HUDEP-2 (cell line): ENCODE data around the gene ILK.
A peak's percentile ranks its signal among the peaks of the same experiment; 100 is the strongest.

ENCODE experiments used
- DNase-seq, 76 experiments: peaks; one replicate each; lab custom pipeline; 2025; ENCODE audit not compliant: unreplicated experiment in 76 of 76; lab: John Stamatoyannopoulos, UW

The ILK gene

DNA sequence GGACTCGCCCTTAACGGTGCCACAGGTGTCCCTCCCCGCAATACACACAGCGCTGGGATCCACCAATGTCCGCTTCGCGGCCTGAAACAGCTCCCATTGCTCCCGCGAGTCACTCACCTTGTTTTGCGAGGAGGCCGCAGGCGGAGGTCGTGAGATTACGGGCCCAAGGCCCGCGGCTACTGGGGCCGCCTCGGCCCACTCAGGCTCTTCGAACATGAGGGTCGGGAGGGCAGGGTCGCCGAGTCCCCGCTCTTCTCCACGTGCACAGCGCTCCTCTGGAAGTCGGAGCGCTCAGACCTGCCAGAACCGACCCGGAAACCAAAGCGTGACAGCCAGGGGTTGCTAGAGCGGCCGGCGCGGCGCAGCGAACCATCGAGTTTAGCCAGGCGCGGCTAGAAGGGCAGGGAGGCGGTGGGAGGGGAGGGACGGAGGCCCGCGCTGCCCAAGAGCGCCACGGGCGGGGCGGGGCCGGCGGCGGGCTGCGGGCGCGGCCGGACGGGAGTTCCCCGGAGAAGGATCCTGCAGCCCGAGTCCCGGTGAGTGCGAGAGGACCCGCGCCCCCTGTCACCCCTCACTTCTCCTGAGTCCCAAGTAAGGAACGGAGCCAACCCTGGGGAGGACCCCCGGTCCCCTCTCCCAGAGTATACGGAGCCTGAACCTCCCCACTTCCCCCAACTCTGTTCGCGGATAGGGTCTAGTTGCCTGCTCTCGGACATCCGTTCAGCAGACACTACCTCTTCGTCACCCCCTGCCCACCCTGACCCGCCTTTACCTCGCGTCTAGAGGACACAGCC lies at the start of gene ILK, which contains the start of gene RRP8:
Gene ILK, plus strand, starts transcription at position 488 of the 794 bp plus-strand sequence. CDS start 498 bp downstream, outside the sequence.
Gene RRP8, minus strand, starts transcription at position 330 of the 794 bp plus-strand sequence. Its CDS starts 114 bp downstream, at position 216.
- DNase-seq = peak in 74 of 76 experiments; percentile 29 to 90 (median 77)

DNA sequence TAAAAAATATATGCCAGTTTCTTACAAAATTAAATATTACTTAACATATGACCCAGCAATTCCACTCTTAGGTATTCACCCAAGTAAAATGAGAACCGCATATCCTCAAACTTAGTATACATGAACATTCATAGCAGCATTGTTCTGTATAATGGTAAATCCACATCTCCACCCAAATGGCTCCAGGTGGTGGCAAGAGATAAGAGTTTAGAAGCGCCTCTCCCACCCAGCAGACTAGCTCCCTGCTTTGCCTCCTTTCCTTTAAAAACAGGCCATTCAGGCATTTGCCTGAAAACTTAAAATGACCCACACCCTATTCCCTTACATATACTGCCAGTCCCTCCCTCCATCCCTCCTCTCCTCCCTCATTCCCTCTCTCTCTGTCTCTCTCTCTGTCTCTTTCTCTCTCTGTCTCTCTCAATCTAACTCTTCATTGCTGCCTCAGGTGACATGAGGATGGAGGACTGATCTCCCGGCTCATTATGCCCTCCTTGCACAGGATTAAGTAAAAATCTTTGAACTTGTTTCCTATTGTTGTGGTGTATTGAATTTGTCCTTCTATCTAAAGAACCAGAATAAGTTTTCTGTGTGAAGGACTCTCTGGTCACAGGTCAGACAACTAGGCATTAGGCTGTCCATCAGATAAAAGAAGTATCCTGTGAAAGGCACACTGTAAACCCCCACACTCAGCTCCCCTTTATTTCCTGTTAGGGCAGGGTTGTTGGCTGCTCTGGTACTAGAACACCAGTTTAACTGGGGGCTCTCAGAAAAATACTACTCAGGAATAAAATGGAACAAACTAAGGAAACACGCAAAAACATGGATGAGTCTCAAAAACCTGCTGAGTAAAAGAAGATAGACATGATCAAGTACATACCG lies 48.5 kb upstream of the ILK start:
- DNase-seq = peak in 71 of 76 experiments; percentile 17 to 91 (median 64)

DNA sequence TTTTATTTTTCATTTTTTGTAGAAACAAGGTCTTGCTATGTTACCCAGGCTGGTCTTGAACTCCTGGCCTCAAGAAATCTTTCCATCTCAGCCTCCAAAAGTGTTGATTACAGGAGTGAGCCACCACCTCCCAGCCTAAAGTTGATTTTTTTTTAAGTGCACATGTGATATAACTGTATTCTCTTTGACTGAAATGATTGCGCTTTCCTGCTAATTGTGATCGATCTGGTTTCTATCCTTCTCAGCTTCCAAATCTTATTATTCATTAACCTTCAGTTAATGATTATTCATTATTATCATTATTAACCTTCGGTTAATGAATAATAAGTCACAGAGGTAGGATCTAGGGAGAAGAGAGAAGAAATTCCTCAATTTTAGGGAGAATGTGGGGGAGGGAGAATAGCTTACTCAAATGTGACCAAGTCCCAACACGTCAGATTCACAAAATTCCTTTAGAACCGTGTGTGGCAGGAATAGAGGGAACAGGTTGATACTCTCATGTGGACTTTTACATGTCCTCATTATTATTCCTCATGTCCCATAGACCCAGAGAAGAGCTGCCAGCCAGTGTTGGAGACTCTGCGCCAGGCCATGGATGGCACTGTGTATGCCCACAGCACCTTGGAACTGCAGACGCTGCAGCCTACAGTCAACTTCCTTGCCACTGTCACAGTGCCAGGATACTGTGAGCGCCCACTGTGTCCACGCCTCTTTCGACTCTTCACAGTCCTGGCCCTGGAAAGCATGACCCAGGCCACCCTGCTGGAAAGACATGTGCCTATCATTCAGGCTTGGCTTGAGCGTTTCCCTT lies 47.2 kb upstream of the ILK start:
- peak in 2 of 76 experiments; percentile 7 to 15 for DNase-seq

DNA sequence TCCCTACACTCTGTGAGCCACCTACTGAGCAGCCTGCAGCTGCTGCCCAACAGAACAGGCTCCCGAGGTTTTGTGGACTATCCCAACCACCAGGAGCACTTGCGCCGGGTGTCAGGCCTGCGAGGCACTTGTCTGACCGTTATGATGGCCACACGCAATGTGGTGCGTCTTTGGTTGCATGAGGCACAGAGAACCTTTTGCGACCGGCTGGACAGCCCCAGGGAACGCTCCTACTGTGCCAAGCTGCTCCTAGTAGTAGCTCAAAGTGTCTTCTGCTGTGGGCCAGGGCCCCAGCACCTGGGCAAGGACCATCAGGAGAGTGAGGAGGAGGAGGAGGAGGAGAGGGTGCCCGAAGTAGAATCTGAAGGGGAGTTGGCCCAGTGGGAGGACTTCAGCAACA lies 46.5 kb upstream of the ILK start:
- DNase-seq = no peak

DNA sequence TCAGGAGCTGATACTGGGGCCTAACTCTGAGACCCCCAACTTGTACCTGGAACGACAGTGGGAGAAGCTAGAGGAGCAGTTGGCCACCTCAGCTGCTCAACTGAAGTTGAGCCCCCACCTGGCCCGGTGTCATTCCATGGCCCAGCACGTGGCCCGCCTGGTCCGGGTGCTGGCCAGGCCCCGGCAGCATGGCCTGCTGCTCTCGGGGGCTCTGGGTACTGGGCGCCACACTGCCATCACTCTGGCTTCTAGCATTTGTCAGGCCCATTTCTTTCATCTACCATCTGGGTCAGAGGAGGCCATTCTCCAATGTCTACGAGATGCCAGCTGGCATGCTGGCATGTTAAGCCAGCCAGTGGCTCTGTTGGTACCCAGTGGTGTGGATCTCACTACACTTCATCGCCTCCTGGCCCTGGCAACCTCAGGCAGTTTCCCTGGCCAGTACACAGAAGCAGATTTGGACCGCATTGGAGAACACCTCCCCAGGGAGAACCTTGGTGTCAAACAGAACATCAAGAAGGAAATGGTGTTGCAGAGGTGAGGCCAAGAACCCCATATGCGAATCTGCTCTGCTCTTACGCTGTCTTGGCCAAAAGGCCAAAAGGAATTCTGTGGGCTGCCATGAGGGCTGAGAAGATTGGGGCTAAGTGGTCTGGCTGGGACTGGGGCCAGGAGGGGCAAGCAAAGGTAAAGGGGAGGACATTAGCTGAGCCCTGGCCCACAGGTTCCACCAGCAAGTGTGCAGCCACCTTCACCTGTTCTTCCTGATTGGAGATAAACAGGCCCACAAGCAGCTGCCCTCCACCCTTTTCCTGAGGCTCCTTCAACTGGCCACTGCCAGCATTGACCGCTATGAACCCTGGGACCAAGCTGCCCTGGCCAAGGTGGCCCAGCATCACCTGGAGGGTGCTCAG lies 45.6 kb upstream of the ILK start:
- no peak for DNase-seq

DNA sequence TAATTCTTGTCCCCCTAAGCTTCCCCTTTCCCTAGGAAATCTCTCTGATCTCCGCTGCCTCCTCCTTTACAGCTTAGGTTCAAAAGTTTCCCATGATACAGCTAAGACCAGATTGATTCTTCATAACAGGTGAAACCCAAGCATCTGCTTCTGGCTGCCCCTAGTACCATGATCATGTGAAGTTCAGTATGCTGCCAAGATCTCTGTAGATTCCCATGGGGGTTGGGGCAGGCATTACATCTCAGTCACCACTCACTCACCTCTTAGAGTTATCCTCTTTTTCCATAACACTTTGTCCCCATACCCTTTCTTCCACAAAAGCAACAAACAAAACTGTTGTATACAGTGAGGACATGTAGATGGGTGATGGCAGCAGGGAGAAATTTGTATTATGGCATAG lies 44.2 kb upstream of the ILK start:
- DNase-seq = no peak

DNA sequence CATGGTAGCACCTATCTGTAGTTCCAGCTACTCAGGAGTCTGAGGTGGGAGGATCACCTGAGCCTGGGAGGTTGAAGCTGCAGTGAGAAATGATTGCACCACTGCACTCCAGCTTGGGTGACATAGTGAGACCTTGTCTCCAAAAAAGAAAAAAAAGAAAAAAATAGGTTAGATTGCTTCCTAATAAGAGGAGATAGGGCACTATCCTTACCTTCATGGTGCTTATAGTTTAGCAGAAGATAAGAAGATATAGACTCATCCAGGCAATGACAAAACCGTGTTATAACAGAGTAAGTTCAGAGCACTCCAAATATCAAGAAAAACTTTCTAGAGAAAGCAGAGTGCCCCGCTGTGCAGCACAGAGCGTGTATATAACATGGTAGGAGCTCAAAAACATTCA lies 42.3 kb upstream of the ILK start:
- DNase-seq = no peak

DNA sequence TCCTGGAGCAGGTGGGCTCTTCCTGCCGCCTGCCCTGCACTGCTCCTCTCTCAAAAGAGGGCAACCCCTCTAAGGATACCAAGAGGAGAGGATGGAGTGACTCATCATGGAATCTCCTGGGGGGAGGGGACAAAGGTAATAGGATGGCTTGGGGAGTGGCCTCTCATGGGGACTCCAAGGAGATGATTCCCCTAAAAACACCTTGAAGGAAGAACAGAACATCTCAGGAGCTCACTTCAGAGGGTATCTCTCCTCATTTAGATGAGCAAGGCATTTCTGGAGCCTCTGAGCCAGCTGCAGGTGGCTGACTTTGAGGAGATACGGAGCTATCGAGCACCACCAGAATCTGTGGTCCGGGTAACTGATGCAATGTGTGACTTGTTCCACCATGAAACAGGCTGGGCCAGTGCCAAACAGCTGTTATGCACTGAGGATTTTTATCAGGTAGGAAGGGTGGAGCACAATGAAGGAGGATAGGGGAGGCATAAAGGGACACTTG lies 40.4 kb upstream of the ILK start:
- DNase-seq = peak in 46 of 76 experiments; percentile 5 to 77 (median 36)

DNA sequence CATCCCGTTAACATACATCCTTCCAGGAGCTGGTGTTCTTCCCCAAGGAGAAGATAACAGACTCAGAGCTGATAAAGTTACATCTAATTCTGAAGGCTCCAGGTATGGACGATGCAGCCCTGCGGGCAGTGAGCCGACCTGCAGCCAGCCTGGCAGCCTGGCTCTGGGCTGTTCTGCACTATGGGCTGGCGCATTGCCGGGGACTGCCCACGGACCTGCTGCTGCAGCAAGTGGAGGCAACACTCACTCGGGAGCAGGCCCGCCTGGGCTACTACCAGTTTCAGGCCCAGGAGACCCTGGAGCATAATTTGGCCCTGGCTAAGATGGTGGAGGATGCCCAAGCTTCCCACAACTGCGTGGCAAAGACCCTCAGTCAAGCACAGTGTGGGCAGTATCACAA lies 39.9 kb upstream of the ILK start:
- no peak for DNase-seq

DNA sequence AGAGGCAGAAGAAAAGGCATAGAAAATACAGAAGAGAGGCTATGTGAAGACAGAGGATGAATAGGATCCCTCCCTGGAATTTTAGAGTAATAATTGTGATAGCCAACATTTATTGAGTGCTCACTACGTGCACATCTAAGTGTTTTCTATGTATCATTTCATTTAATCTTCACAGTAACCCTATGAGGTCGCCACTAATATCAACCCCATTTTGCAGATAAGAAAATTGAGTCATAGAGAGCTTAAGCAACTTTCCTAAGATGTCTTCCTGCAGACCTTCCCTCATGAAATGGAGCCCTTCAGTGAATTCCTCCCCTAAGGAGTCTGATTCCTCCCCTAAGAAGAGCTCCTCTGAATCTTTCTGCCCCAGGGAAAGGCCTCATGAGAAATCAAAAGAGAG lies 38.2 kb upstream of the ILK start:
- no peak for DNase-seq

DNA sequence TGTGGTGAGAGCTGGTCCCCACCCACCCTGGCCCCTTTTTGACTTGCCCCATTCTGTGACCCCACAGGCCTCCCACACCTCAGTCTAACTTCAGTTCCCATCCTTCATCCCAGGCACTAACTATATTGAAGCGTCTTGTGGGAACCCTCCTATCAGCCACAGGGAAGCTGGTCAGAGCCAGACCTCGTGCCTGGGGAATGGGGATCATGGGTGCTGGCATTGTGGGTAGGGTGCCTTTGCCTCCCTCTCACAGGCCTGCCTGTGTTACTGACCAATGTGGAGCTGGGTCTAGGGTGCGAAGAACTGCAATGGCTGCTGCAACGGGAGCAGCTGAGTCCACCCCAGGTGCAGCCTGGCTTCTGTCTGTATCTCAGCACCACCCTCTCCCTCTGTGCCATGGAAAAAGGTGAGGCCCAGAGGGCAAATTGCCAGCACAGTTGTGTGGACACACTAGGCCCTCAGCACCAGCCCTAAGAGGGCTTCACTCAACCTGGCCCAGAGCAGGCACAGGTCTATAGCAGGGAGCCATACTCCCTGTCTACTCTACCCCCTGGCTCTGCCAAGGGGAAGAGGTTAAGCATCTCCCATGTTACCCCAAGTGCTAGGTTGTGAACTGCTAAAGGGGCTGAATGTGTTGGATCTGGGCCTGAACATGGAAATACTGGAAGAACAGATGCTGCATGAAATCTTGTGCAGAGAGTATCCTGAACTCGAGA lies 37.4 kb upstream of the ILK start:
- DNase-seq = no peak

DNA sequence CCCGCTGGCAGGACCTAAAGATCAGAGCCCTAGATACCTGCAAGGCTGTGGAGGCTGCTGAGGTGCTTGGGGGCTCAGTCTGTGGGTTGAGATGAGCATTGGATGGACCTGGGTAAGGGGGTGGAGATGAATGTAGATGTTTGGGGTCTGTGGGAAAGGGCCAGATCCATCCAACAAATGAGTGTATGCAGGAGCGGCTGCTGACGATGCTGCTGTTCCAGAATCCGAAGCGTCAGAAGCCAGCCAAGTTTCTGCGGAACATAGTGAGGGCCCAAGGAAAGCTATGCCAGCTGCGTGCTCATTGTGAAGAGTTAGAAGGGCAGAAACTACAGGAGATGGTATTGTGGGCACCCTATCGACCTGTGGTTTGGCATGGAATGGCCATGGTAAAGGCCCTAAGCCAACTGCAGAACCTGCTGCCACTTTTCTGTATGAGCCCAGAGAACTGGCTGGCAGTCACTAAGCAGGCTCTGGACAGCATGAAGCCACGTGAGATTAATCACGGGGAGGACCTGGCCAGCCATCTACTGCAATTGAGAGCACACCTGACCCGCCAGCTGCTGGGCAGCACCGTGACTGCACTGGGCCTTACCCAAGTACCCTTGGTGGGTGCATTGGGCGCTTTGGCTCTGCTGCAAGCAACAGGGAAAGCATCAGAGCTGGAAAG lies 36.7 kb upstream of the ILK start:
- DNase-seq = no peak

DNA sequence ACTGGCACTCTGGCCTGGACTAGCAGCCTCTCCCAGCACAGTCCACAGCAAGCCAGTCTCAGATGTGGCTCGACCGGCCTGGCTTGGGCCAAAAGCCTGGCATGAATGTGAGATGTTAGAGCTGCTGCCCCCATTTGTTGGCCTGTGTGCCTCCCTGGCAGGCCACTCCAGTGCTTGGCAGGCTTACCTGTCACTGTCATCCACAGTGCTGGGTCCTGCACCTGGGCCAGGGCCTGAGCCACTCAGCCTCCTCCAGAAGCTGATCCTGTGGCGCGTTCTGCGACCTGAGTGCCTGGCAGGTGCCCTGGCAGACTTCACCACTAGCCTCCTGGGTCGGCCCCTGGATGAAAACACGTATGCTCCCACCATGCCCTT lies 36.2 kb upstream of the ILK start:
- no peak for DNase-seq

DNA sequence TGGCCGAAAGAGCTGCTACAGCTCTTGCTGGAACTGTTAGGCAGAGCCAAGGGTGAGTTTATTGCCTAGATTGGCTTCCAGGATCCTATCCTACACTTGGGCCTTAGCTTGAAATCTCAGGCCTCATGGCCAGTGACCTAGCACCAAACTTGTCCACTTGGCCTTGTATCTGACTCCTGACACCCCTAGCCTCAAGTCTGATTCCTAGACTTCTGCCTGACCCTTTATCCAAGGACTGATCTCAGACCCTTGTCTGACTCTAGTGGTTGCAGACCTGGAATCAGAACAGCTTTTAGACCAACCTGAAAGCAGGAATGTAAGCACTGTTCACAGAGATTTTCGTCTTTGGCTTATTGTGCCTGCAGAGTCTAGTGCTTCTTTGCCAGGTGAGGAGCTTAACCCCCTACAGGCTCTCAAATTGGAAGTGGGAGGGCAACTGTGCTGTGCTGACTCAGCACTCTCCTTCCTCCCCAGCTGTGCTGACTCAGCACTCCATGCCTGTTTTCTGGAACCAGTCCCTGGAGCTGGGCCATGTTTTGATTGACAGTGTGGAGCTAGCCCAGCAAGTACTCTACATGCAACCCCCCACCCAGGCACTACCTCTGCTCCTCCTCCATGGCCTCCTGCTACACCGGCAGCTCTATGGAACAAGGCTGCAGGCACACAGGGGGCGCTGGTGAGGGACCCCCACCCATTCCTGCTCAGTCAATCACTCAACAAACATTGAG lies 35.2 kb upstream of the ILK start:
- DNase-seq = peak in 72 of 76 experiments; percentile 9 to 87 (median 62)

DNA sequence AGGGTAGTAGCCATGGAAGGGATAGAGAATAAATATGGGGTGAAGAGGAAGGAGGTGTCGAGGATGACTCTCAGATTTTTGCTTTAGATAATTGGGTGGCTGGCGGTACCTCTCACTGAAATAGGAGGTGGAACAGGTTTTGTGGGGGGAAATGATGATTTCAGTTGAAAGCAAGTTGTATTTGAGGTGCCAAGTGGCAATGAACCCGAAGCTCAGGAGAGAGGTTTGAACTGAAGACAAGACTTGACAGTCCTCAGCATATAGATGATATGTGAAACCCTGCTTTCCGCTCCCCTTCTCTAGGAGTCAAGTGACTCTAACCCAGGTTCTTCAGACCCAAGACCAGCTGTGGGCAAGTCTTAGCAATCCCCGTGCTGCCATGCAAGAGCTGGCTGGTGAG lies 33.9 kb upstream of the ILK start:
- DNase-seq = no peak

DNA sequence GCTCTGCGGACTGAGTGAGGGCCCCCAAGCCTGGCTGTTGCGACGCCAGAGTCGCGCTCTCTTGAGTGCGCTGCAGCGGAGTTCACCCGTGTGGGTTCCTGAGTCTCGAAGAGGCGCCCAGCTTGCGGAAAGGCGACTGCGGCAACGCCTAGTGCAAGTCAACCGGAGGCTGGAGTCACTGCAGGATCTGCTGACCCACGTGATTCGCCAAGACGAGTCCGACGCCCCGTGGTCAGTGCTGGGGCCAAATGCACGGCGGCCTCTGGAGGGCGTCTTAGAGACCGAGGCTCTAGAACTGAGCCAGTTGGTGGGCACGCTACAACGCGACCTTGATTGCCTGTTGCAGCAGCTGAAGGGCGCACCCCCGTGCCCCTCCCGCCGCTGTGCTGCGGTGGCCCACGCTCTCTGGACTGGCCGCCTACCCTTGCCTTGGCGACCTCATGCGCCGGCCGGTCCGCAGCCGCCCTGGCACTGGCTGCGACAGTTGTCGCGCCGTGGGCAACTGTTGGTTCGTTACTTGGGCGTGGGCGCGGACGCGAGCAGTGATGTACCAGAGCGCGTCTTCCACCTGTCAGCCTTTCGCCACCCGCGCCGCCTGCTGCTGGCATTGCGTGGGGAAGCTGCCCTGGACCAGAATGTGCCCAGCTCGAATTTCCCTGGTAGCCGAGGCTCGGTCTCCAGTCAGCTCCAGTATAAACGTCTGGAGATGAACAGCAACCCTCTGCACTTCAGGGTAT lies 32.7 kb upstream of the ILK start:
- no peak for DNase-seq

DNA sequence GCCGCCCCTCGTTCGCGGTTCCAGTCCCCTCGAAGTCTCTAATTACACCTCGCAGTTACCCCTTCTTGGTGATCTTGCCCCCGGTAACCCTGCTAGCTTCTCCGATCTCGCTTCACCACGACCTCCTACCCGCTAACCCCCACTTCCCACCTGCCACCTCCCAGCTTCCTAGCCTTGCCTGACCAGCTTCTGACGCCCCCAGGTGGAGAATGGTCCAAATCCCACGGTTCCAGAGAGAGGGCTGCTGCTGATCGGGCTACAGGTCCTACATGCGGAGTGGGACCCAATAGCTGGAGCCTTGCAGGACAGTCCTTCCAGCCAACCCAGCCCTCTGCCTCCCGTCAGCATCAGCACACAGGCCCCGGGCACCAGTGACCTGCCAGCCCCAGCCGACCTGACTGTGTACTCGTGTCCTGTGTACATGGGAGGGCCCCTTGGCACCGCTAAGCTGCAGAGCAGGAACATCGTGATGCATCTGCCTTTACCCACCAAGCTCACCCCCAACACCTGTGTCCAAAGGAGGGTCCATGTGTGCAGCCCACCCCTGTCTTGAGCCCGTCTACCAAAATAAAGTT lies 32.1 kb upstream of the ILK start:
- DNase-seq = no peak
